ENCODE results near the gene CCBE1.

GRCh38 chr18:59646228-59646962 is 50.8 kb downstream of the CCBE1 start:
- TF ChIP-seq, protein P1, sequence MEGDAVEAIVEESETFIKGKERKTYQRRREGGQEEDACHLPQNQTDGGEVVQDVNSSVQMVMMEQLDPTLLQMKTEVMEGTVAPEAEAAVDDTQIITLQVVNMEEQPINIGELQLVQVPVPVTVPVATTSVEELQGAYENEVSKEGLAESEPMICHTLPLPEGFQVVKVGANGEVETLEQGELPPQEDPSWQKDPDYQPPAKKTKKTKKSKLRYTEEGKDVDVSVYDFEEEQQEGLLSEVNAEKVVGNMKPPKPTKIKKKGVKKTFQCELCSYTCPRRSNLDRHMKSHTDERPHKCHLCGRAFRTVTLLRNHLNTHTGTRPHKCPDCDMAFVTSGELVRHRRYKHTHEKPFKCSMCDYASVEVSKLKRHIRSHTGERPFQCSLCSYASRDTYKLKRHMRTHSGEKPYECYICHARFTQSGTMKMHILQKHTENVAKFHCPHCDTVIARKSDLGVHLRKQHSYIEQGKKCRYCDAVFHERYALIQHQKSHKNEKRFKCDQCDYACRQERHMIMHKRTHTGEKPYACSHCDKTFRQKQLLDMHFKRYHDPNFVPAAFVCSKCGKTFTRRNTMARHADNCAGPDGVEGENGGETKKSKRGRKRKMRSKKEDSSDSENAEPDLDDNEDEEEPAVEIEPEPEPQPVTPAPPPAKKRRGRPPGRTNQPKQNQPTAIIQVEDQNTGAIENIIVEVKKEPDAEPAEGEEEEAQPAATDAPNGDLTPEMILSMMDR (IDR thresholded peaks at IDR 0.05; ENCODE audit: insufficient read depth, low read length, poor library complexity, severe bottlenecking) = no peak
- TF ChIP-seq EZH2phosphoT487 (conservative IDR thresholded peaks at IDR 0.05; ENCODE audit: low read length) = no peak

Data from SU-DHL-6 (cell line).